HG02885 (cell line): ENCODE results near the gene ACSM5.
"Not testable (repeated sequence)": the region's sequence is repeated elsewhere in the genome, so short reads cannot be mapped to it uniquely, and the experiment has no call there.

ENCODE experiments used
- ATAC-seq: cut with Tn5 transposase; IDR thresholded peaks from one replicate; pipeline ENCODE4 v1.9.1; 2021; ENCODE audit warnings: mild to moderate bottlenecking; ENCODE audit not compliant: unreplicated experiment, poor library complexity

The ACSM5 gene

DNA sequence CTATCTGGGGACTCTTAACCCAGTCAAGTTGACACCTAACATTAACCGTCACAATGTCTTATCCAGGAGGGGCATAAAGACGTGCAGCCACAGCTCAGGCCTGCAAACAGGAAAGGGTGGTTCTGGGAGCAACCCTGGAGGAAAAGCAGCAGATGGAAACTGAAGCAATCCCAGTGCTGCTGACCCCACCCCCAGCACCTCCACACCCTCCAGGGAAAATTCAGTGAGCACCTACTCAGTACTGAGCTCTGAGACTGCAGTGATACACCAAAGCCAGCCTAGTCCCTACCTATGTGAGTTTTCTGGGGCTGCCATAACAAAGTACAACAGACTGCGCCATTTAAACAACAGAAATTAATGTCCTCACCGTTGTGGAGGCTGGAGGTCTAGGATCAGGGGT lies 32.5 kb downstream of the ACSM5 start:
- not testable (repeated sequence) for ATAC-seq

GRCh38 chr16:20446652-20447393 lies 37.5 kb downstream of the ACSM5 start:
- not testable (repeated sequence) for ATAC-seq

- not testable (repeated sequence) for ATAC-seq
Measured at GRCh38 chr16:20451364-20451763, 42.0 kb downstream of the ACSM5 start, which contains the start of gene ACSM2A. Gene ACSM2A, plus strand, starts transcription at chr16:20451521. Its CDS starts 8,594 bp downstream, at chr16:20460115.

DNA sequence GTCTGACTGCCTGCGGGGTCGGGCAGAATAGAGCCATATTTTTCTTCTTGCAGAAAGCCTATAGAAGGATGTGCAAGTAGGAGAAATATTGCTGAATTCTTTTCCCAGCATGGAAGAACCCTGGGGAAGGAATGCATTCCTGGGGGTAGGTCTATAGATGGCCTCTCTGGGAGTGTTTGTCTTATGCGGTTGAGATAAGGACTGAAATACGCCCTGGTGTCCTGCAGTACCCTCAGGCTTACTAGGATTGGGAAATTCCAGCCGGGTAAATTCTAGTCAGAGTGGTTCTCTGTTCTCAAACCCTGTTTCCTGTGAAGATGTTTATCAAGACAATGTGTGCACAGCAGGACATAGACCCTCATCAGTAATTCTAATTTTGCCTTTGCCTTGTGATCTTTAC lies 44.3 kb downstream of the ACSM5 start:
- not testable (repeated sequence) for ATAC-seq

DNA sequence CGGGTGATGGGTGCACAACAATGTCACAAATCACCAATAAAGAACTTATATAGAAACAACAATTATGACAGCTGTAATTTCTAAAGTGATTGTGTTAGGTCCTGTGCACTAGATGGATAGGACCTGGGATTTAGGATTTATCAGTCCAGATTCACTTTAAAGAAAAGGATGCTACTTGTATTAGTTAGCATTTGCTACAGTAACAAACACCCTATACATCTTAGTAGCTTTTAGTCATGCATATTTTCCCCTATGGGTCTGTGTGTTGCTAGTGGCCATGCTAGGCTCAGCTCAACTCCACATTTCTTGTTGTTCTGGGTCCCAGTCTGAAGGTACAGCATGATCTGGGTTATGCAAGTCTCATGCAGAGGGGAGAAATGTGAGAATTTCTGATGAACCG lies 49.9 kb downstream of the ACSM5 start:
- not testable (repeated sequence) for ATAC-seq

- ATAC-seq = not testable (repeated sequence)
Measured at GRCh38 chr16:20460313-20460712, 51.0 kb downstream of the ACSM5 start.

GRCh38 chr16:20468954-20469353 lies 59.6 kb downstream of the ACSM5 start:
- not testable (repeated sequence) for ATAC-seq

- not testable (repeated sequence) for ATAC-seq
Measured at GRCh38 chr16:20469930-20470329, 60.6 kb downstream of the ACSM5 start.

DNA sequence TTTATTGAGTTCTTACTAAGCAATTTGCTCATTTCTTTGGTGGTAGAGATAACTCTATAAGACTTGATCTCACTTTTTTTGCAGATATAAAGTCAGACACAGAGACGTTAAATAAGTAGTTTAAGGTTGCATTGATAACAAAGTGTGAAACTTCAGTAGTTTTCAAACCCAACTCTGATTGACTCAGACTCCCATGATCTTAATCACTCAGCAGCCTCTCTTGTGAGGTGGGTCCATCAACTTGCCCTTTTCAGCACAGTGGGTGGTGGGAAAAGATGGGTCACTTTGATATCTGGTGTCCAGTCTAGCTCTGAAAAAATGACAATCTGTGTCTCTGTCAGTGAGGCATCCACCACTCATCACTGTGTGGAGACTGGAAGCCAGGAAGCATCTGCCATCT lies 61.4 kb downstream of the ACSM5 start:
- not testable (repeated sequence) for ATAC-seq

DNA sequence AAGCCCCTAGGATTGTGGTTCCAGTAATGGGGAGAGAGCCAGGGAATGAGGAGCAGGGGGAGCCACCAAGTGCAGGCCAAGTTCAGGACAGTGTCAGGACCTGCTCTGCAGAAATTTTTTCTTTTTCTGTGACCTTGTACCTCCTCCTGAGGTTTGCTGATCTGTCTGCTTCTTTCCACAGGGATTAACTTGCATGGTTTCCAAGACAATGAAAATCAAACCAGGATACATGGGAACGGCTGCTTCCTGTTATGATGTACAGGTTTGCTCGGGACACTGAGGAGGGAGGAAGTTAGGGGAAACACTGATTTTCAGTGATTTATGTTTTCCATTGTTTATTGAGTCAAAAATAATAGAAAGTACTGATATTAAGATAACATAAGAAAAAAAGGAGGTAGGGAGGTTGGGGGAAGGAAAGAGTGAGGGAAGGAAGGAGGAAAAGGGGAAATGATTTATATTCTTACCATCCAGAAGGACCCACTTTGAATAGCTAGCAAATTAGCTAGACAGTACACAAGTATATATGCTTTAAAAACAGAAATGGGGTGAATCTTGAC lies 67.9 kb downstream of the ACSM5 start:
- not testable (repeated sequence) for ATAC-seq

GRCh38 chr16:20483989-20484388 lies 74.7 kb downstream of the ACSM5 start:
- ATAC-seq = not testable (repeated sequence)

GRCh38 chr16:20484726-20485125 lies 75.4 kb downstream of the ACSM5 start:
- no peak for ATAC-seq

- ATAC-seq = no peak
Measured at GRCh38 chr16:20485408-20485807, 76.1 kb downstream of the ACSM5 start.
